RWPE2 (cell line): ENCODE data around the gene FAM124A.

Experiments used
- ATAC-seq: fragments of 200-7000 bp; cut with Tn5 transposase; 3 replicates; pipeline ENCODE4 v1.9.1; 2021; ENCODE audit warnings: low read depth
- DNase-seq: peaks from one replicate; pipeline ENCODE4 v3.0.0-alpha.2; 2020; ENCODE audit warnings: low spot score
- H3K27ac ChIP-seq: fragments of 450-650 bp; 2 replicates; pipeline ENCODE4 v1.5.1; 2017; ENCODE audit warnings: mild to moderate bottlenecking; ENCODE audit not compliant: poor library complexity, severe bottlenecking
- H3K27me3 ChIP-seq: fragments of 250-450 bp; sonication (Bioruptor Pico); 2 replicates; pipeline ENCODE4 v1.5.1; 2021; ENCODE audit warnings: mild to moderate bottlenecking, moderate library complexity; ENCODE audit not compliant: insufficient read depth, poor library complexity, severe bottlenecking
- H3K36me3 ChIP-seq: fragments of 250-450 bp; sonication (Bioruptor Pico); 2 replicates; pipeline ENCODE4 v1.5.1; 2020; ENCODE audit warnings: low read depth, mild to moderate bottlenecking, moderate library complexity
- H3K4me1 ChIP-seq: fragments of 250-450 bp; sonication (Bioruptor Pico); 2 replicates; pipeline ENCODE4 v1.5.1; 2021; ENCODE audit warnings: mild to moderate bottlenecking, moderate library complexity; ENCODE audit not compliant: insufficient read depth, poor library complexity, severe bottlenecking
- H3K4me3 ChIP-seq: fragments of 250-450 bp; sonication (Bioruptor Pico); 2 replicates; pipeline ENCODE4 v1.5.1; 2021; ENCODE audit warnings: mild to moderate bottlenecking, moderate library complexity; ENCODE audit not compliant: severe bottlenecking
- H3K9me3 ChIP-seq: fragments of 250-450 bp; sonication (Bioruptor Pico); 2 replicates; pipeline ENCODE4 v1.5.1; 2021; ENCODE audit warnings: mild to moderate bottlenecking, moderate library complexity; ENCODE audit not compliant: severe bottlenecking
- CTCF ChIP-seq: fragments of 450-650 bp; IDR thresholded peaks from one replicate; pipeline ENCODE4 v1.5.1; 2017; ENCODE audit warnings: mild to moderate bottlenecking, moderate library complexity; ENCODE audit not compliant: poor library complexity, severe bottlenecking

The FAM124A gene

GRCh38 chr13:51317262-51317661, 95.1 kb downstream of the FAM124A start:
- Histone ChIP-seq H3K4me1 (no peaks in the 10 kb centered on the region), H3K27ac (no peak overlapping the region)

GRCh38 chr13:51318015-51318414, 95.8 kb downstream of the FAM124A start:
- Histone ChIP-seq H3K36me3 (no peaks in the 10 kb centered on the region), H3K27ac (no peak overlapping the region), H3K9me3 (no peaks in the 10 kb centered on the region), H3K4me1 (no peaks in the 10 kb centered on the region), H3K4me3 (no peak overlapping the region), H3K27me3 (no peaks in the 10 kb centered on the region)
- ATAC-seq (no peak), DNase-seq (no peak)
- no peak for TF ChIP-seq CTCF

More at GRCh38 chr13:51317262-51317661, 95.1 kb downstream of the FAM124A start:
- ATAC-seq (no peak), DNase-seq (no peak)
- H3K4me3 ChIP-seq, result no peak overlapping the region
- H3K27me3 ChIP-seq, result no peaks in the 10 kb centered on the region
- TF ChIP-seq CTCF, result no peak
- no peaks in the 10 kb centered on the region for H3K9me3 ChIP-seq
- no peaks in the 10 kb centered on the region for H3K36me3 ChIP-seq

GRCh38 chr13:51318876-51319275, 96.7 kb downstream of the FAM124A start:
- H3K4me1 ChIP-seq, result no peaks in the 10 kb centered on the region
- H3K4me3 ChIP-seq, result no peak overlapping the region
- no peaks in the 10 kb centered on the region for H3K36me3 ChIP-seq
- no peak for TF ChIP-seq CTCF
- no peak overlapping the region for H3K27ac ChIP-seq
- no peak for DNase-seq
- no peaks in the 10 kb centered on the region for H3K9me3 ChIP-seq
- H3K27me3 ChIP-seq, result no peaks in the 10 kb centered on the region
- ATAC-seq, result no peak

GRCh38 chr13:51321836-51322235, 99.6 kb downstream of the FAM124A start:
- H3K4me1 ChIP-seq, result no peaks in the 10 kb centered on the region
- no peak for TF ChIP-seq CTCF
- ATAC-seq (no peak), DNase-seq (no peak)
- no peaks in the 10 kb centered on the region for H3K36me3 ChIP-seq
- H3K27ac ChIP-seq, result no peak overlapping the region
- no peaks in the 10 kb centered on the region for H3K9me3 ChIP-seq
- H3K4me3 ChIP-seq, result no peak overlapping the region
- H3K27me3 ChIP-seq, result no peaks in the 10 kb centered on the region

- TF ChIP-seq CTCF, result no peak
- no peaks in the 10 kb centered on the region for H3K27me3 ChIP-seq
- H3K4me3 ChIP-seq, result no peak overlapping the region
- H3K27ac ChIP-seq, result no peak overlapping the region
- H3K4me1 ChIP-seq, result no peaks in the 10 kb centered on the region
- no peaks in the 10 kb centered on the region for H3K9me3 ChIP-seq
- no peak for ATAC-seq
- H3K36me3 ChIP-seq, result no peaks in the 10 kb centered on the region
- DNase-seq, result no peak
Measured at GRCh38 chr13:51322826-51323225, 100.6 kb downstream of the FAM124A start.
